ENCODE measurements around the gene SCTR.

DNA sequence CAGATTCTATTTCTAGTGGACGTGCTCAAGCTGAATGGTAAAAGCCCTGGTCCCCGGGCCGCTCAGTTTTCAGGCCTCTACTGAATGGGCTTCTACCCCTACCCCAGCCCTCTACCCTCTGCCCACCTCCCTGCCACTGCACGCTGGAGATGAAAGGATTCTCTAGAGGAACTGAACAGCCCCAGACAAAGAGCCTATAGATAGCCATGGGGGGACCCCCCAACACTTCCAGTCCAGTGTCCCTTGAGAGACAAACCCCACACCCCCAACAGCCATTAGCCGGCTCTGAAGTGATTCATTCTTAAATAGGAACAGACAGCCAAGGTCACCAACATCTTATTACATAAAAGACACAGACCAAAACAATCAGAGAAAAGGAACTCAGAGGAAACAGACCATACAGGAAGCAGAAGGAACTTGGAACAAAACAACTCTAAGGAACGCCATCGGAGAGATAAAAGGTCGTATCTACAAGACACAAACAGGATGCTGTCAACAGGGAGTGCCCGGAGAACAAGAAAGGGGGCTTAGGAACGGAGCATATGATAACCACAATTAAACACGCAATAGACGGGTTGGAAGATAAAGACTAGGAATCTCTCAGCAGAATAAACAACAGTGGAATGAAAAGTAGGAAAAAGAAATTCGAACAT, 69.1 kb downstream of the SCTR start:
- TF ChIP-seq, protein P1, sequence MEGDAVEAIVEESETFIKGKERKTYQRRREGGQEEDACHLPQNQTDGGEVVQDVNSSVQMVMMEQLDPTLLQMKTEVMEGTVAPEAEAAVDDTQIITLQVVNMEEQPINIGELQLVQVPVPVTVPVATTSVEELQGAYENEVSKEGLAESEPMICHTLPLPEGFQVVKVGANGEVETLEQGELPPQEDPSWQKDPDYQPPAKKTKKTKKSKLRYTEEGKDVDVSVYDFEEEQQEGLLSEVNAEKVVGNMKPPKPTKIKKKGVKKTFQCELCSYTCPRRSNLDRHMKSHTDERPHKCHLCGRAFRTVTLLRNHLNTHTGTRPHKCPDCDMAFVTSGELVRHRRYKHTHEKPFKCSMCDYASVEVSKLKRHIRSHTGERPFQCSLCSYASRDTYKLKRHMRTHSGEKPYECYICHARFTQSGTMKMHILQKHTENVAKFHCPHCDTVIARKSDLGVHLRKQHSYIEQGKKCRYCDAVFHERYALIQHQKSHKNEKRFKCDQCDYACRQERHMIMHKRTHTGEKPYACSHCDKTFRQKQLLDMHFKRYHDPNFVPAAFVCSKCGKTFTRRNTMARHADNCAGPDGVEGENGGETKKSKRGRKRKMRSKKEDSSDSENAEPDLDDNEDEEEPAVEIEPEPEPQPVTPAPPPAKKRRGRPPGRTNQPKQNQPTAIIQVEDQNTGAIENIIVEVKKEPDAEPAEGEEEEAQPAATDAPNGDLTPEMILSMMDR (IDR thresholded peaks at IDR 0.05; ENCODE audit: low read depth, low read length): no peak
- no peak for TF ChIP-seq POLR2A (IDR thresholded peaks at IDR 0.05; ENCODE audit: extremely low read depth, insufficient read length)
